ENCODE results near the gene SLC5A4.

SLC5A4 gene

DNA sequence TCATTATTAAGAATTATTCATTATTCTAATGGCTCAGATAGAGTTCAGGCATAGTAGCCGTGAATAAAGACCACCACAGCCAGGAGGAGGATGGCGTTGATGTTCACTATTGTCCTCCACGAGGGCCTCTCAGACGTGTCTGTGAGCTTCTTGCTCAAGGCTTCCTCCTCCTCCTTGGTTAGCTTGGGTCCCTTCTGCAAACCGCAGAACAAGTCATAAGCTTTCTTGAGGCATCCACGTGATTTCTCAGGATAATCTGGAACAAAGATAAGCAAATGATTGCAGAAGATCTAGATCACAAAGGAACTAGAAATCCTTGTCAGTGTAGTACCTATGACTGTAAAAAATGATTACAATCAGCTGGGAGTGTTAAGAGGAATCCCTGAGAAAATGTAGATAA lies 36.7 kb downstream of the SLC5A4 start:
- no peak overlapping the region for H3K4me3 ChIP-seq (replicated peaks; ENCODE audit: low read depth, low read length)
- no peak for DNase-seq (ENCODE audit: low read depth)
- TF ChIP-seq, protein P1, sequence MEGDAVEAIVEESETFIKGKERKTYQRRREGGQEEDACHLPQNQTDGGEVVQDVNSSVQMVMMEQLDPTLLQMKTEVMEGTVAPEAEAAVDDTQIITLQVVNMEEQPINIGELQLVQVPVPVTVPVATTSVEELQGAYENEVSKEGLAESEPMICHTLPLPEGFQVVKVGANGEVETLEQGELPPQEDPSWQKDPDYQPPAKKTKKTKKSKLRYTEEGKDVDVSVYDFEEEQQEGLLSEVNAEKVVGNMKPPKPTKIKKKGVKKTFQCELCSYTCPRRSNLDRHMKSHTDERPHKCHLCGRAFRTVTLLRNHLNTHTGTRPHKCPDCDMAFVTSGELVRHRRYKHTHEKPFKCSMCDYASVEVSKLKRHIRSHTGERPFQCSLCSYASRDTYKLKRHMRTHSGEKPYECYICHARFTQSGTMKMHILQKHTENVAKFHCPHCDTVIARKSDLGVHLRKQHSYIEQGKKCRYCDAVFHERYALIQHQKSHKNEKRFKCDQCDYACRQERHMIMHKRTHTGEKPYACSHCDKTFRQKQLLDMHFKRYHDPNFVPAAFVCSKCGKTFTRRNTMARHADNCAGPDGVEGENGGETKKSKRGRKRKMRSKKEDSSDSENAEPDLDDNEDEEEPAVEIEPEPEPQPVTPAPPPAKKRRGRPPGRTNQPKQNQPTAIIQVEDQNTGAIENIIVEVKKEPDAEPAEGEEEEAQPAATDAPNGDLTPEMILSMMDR (IDR thresholded peaks at IDR 0.05; ENCODE audit: low read length, missing control alignments): no peak

DNA sequence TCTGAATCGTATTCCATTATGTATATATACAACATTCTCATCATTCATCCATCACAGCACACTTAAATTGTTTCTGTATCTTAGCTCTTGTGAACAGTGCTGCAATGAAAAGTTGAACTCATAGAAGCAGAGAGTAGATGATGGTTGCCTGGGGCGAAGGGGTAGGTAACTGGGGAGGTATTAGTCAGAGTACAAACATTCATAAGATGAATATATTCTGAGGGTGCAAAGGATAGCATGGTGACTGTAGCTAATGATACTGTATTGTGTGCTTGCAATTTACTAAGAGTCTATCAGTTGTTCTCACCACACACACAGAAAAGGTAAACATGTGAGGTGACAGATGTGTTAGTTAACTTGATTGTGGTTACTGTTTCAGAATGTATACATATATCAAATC lies 37.7 kb downstream of the SLC5A4 start:
- DNase-seq (ENCODE audit: low read depth): no peak
- TF ChIP-seq, protein P1 (IDR thresholded peaks at IDR 0.05; ENCODE audit: low read length, missing control alignments): no peak
- no peak overlapping the region for H3K4me3 ChIP-seq (replicated peaks; ENCODE audit: low read depth, low read length)

DNA sequence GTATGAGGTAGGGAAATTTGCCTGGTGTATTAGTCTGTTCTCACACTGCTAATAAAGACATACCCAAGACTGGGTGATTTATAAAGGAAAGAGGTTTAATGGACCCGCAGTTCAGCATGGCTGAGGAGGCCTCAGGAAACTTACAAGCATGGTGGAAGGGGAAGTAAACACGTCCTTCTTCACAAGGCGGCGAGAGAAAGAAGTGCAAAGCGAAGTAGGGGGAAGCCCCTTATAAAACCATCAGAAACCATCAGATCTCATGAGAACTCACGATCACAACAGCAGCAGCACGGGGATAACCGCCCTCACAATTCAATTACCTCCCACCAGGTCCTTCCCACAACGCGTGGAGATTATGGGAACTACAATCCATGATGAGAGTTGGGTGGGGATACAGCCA lies 38.2 kb downstream of the SLC5A4 start:
- H3K4me3 ChIP-seq (replicated peaks; ENCODE audit: low read depth, low read length): no peak overlapping the region
- DNase-seq (ENCODE audit: low read depth): no peak
- TF ChIP-seq, protein P1 (IDR thresholded peaks at IDR 0.05; ENCODE audit: low read length, missing control alignments): no peak

DNA sequence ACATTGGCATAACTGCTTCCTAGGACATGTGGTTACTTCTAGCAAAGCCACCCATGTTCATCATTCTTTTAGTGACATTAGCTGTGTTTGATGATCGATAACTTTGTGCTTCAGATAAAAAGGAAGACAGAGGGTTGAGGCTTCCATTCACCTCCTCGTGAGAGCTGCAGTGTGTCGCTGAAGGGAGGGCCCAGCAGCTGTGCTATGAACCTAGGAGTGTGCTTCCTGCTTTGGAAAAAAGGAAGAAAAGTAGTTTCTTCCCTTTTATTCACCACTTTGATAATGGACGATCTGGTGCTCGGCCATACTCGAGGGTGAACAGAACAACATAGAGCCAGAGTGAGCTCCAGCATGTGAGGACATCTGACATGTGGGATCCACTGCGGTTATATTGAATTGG lies 44.1 kb downstream of the SLC5A4 start:
- DNase-seq (ENCODE audit: low read depth): no peak
- no peak overlapping the region for H3K4me3 ChIP-seq (replicated peaks; ENCODE audit: low read depth, low read length)
- TF ChIP-seq, protein P1 (IDR thresholded peaks at IDR 0.05; ENCODE audit: low read length, missing control alignments): no peak

DNA sequence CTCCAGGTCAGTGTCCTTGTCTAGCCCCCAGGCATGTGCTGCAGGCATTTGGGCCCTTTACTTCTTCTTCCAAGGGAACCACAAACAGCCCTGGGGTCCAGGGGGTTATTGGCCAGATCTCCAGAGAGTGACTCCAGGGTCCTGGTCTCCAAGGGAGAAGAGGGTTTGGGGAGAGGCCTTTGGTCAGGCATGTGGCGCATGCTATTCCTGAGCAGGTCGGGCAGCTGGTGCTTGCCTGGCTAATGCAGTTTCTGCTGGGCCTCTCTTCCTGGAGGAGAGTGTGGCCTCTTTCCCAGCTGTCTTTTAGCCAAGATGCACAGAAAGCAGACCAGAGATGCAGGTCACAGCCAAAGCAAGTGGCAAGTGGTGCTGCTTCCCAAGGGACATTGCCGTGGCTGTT lies 46.5 kb downstream of the SLC5A4 start:
- TF ChIP-seq, protein P1 (IDR thresholded peaks at IDR 0.05; ENCODE audit: low read length, missing control alignments): no peak

DNA sequence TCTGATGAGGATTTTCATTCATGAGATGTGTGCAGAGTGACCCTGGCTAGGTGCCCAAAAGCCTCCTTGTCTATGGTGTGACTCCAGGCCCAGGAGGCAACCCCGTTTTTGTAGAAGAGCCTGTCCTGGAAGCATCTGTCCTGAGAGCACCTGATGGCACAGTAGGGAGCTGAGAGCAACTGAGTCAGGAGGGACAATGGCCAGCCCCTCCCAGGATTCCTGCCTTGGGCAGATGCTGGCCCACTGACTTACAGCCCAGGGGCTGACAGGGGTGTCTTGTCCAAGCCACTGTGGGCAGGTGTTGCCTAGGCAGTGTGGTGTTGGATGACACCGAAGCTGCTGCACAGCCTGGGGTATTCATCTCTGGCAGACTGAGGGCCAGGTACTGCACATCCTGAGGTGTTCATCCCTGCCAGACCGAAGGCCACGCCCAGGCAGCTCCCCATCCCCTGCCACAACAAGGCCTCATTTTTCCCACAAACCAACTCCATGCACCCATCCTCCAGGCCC lies 47.1 kb downstream of the SLC5A4 start:
- TF ChIP-seq, protein P1 (IDR thresholded peaks at IDR 0.05; ENCODE audit: low read length, missing control alignments): no peak
- DNase-seq (ENCODE audit: low read depth): no peak
- no peak overlapping the region for H3K4me3 ChIP-seq (replicated peaks; ENCODE audit: low read depth, low read length)

More for the DNA sequence above, 46.5 kb downstream of the SLC5A4 start:
- DNase-seq (ENCODE audit: low read depth): no peak
- no peak overlapping the region for H3K4me3 ChIP-seq (replicated peaks; ENCODE audit: low read depth, low read length)

Measured in fibroblast of pulmonary artery (primary cell).